Colonic mucosa (tissue), 4 donors: ENCODE results near the gene CGN. TPM values are rescaled to one million over a fixed set of nuclear protein-coding genes. Genes with fewer than 3 reads are reported as not detected.

Source experiments
- DNase-seq: peaks from one replicate; pipeline ENCODE4 v3.0.0-alpha.2; 2020
- H3K27ac ChIP-seq: fragments of 200-600 bp; one replicate; pipeline ENCODE4 v1.8.0; 2021
- H3K27me3 ChIP-seq: fragments of 200-600 bp; one replicate; pipeline ENCODE4 v1.8.0; 2021
- H3K36me3 ChIP-seq: fragments of 200-600 bp; one replicate; pipeline ENCODE4 v1.8.0; 2021
- H3K4me1 ChIP-seq: fragments of 200-600 bp; one replicate; pipeline ENCODE4 v1.8.0; 2021; ENCODE audit warnings: mild to moderate bottlenecking
- H3K4me3 ChIP-seq: fragments of 200-600 bp; one replicate; pipeline ENCODE4 v1.8.0; 2021
- H3K9ac ChIP-seq, 2 donors: one replicate each; pipeline ENCODE4 v1.7.0; 2013; ENCODE audit warnings: control low read depth in 2 of 2, low read depth in 2 of 2, low read length in 2 of 2
- H3K9me3 ChIP-seq: fragments of 200-600 bp; one replicate; pipeline ENCODE4 v1.8.0; 2021
- intact Hi-C: fragments of 100-400 bp; cut with DNase I; formaldehyde crosslinking; loops from one replicate; pipeline ENCODE4 v1.14.1; 2022
- total RNA-seq, 2 donors: library from RNA; stranded (reverse); fragmentation: NEBNext Ultra II Directional in 1 of 2; extraction: Animal tissue kit (Norgen Biotek cat#: 25700) in 1 of 2; gene quantifications; one replicate each; pipeline ENCODE4 v1.2.1, GENCODE V29; 2021
- TF ChIP-seq, protein P1 (sequence below): fragments of 200-600 bp; IDR thresholded peaks from one replicate; pipeline ENCODE4 v1.8.0; 2022; ENCODE audit warnings: antibody characterized with exemption, mild to moderate bottlenecking
- donor health status: healthy.
- donor health status: DM: no; HTN: no; CAD: no.
- donor health status: DM: no; HTN: no; CAD: no.

CGN gene
- total RNA-seq, 2 donors from 2014 or later, result 118 to 148 TPM

GRCh38 chr1:151540021-151540981 lies 29.1 kb downstream of the CGN start, which contains the start of gene TUFT1:
TUFT1 (plus strand) TSS chr1:151540309; CDS start chr1:151540367, 58 bp downstream.
- Histone ChIP-seq H3K4me3 (peak within 1 kb of the TSS; percentile 69), H3K27me3 (no peaks in the 10 kb centered on the region), H3K9me3 (no peaks in the 10 kb centered on the region), H3K36me3 (no peaks in the 10 kb centered on the region), H3K9ac (peak within 1 kb of the TSS; percentile 87 to 89), H3K27ac (peak within 1 kb of the TSS; percentile 95), H3K4me1 (no peaks in the 10 kb centered on the region)
- intact Hi-C loops, result no loop called here
- TF ChIP-seq, protein P1, sequence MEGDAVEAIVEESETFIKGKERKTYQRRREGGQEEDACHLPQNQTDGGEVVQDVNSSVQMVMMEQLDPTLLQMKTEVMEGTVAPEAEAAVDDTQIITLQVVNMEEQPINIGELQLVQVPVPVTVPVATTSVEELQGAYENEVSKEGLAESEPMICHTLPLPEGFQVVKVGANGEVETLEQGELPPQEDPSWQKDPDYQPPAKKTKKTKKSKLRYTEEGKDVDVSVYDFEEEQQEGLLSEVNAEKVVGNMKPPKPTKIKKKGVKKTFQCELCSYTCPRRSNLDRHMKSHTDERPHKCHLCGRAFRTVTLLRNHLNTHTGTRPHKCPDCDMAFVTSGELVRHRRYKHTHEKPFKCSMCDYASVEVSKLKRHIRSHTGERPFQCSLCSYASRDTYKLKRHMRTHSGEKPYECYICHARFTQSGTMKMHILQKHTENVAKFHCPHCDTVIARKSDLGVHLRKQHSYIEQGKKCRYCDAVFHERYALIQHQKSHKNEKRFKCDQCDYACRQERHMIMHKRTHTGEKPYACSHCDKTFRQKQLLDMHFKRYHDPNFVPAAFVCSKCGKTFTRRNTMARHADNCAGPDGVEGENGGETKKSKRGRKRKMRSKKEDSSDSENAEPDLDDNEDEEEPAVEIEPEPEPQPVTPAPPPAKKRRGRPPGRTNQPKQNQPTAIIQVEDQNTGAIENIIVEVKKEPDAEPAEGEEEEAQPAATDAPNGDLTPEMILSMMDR, result no peak
- DNase-seq, result peak; percentile 96

DNA sequence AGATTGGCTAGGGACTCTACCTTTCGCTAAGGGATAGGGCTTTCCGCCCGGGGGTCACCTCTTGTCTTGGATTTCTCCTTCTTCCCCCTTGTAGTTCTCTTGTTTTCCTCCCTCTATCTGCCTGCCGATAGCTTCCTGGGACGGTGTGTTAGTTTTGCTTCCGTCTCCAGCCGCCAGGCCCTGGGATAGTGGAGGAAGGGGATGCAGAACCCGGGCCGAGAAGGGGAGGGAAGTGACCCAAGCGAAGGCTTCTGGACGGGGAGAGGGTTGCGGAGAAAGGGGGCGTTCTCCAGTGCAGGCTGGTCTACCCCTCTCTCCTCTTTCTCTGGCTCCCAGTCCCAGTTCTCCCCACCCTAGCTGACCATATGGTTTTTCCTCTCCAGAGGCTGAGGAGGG lies 29.8 kb downstream of the CGN start:
- intact Hi-C loops, result no loop called here

DNA sequence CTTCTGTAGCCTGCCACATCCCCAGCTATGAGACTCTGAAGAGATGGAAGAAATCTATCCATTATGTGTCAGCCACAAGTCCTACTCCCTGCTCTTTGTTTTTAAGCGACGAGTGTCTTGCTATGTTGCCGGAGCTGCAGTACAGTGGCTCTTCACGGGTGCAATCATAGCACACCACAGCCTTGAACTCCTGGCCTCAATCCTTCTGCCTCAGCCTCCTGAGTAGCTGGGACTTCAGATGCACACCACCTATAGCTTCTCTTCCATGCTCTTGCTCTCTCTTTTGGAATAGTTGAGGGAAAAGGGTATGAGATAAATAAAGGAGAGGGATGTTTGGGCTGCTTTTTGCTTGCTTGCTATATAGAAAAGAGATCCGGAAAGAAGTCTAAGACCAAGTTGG lies 30.6 kb downstream of the CGN start:
- peaks cover 1% of the 10 kb centered on the region for H3K4me1 ChIP-seq
- H3K27me3 ChIP-seq, result no peaks in the 10 kb centered on the region
- H3K9me3 ChIP-seq, result no peaks in the 10 kb centered on the region
- intact Hi-C loops, result no loop called here
- no peak for DNase-seq
- TF ChIP-seq, protein P1, result no peak
- no peaks in the 10 kb centered on the region for H3K36me3 ChIP-seq
- peak overlapping the region; percentile 87 to 89 for H3K9ac ChIP-seq
- peak overlapping the region; percentile 95 for H3K27ac ChIP-seq
- peak overlapping the region; percentile 69 for H3K4me3 ChIP-seq

More for the DNA sequence above, 29.8 kb downstream of the CGN start:
- Histone ChIP-seq H3K27ac (peak overlapping the region; percentile 95), H3K27me3 (no peaks in the 10 kb centered on the region), H3K9ac (peak overlapping the region; percentile 87 to 89), H3K4me1 (no peaks in the 10 kb centered on the region), H3K9me3 (no peaks in the 10 kb centered on the region), H3K4me3 (peak overlapping the region; percentile 69), H3K36me3 (no peaks in the 10 kb centered on the region)
- DNase-seq, result peak; percentile 44
- TF ChIP-seq, protein P1, result no peak

- TF ChIP-seq, protein P1, result no peak
- Histone ChIP-seq H3K4me1 (peaks cover 11% of the 10 kb centered on the region), H3K4me3 (no peak overlapping the region), H3K9me3 (no peaks in the 10 kb centered on the region), H3K9ac (peak overlapping the region in 1 of 2 donors; percentile 68), H3K36me3 (no peaks in the 10 kb centered on the region), H3K27me3 (no peaks in the 10 kb centered on the region), H3K27ac (peak overlapping the region; percentile 2)
- intact Hi-C loops, result no loop called here
- no peak for DNase-seq
Measured at GRCh38 chr1:151542710-151543129, 31.5 kb downstream of the CGN start.

- intact Hi-C loops, result no loop called here
Measured at GRCh38 chr1:151545542-151545941, 34.4 kb downstream of the CGN start.

More at GRCh38 chr1:151545542-151545941, 34.4 kb downstream of the CGN start:
- Histone ChIP-seq H3K4me1 (peaks cover 16% of the 10 kb centered on the region), H3K27me3 (no peaks in the 10 kb centered on the region), H3K9ac (no peak overlapping the region), H3K4me3 (no peak overlapping the region), H3K27ac (no peak overlapping the region), H3K36me3 (no peaks in the 10 kb centered on the region), H3K9me3 (no peaks in the 10 kb centered on the region)
- DNase-seq, result no peak
- TF ChIP-seq, protein P1, result no peak
